Transverse colon (tissue), 4 donors: ENCODE measurements around the gene POU6F1.

Source experiments
- CTCF ChIP-seq, 5 experiments: fragments of 200-600 bp in 3 of 5; fragments of 450-650 bp in 2 of 5; sonication (generic) in 3 of 5; IDR thresholded peaks; 1 replicate in 2 of 5; 2 replicates in 3 of 5; pipeline ENCODE4 v1.5.1; 2016 to 2017; ENCODE audit warnings: antibody characterized with exemption in 5 of 5, inconsistent platforms in 3 of 5, mild to moderate bottlenecking in 2 of 5, moderate library complexity in 1 of 5
- POLR2A ChIP-seq: fragments of 450-650 bp; IDR thresholded peaks from one replicate; pipeline ENCODE4 v1.6.1; 2016; ENCODE audit warnings: antibody characterized with exemption, mild to moderate bottlenecking, moderate library complexity
- POLR2AphosphoS5 ChIP-seq, 3 donors: sonication (generic); formaldehyde crosslinking; IDR thresholded peaks; one replicate each; pipeline ENCODE4 v1.6.1; 2016; ENCODE audit warnings: antibody characterized with exemption in 3 of 3

- TF ChIP-seq POLR2AphosphoS5 (IDR thresholded peaks at IDR 0.05) (no peak), CTCF (IDR thresholded peaks at IDR 0.05) (peak in 3 of 5 experiments; percentile 8 to 23 (median 23)), POLR2A (no peak)
These were observed 512 bp downstream of the POU6F1 start for GRCh38 chr12:51217133-51217967.
